GM18519 (cell line): Measurements from ENCODE around the gene GHR.
"Not testable (repeated sequence)": the region's sequence is repeated elsewhere in the genome, so short reads cannot be mapped to it uniquely, and the experiment has no call there.

Source experiments
- ATAC-seq: cut with Tn5 transposase; IDR thresholded peaks from one replicate; pipeline ENCODE4 v1.9.1; 2021; ENCODE audit warnings: mild to moderate bottlenecking, moderate library complexity; ENCODE audit not compliant: unreplicated experiment, low FRiP score

GHR gene

GRCh38 chr5:42677156-42677842 lies 254.1 kb downstream of the GHR start:
- no peak for ATAC-seq

GRCh38 chr5:42680046-42680445 lies 256.8 kb downstream of the GHR start:
- no peak for ATAC-seq

GRCh38 chr5:42685078-42685477 lies 261.8 kb downstream of the GHR start:
- not testable (repeated sequence) for ATAC-seq

DNA sequence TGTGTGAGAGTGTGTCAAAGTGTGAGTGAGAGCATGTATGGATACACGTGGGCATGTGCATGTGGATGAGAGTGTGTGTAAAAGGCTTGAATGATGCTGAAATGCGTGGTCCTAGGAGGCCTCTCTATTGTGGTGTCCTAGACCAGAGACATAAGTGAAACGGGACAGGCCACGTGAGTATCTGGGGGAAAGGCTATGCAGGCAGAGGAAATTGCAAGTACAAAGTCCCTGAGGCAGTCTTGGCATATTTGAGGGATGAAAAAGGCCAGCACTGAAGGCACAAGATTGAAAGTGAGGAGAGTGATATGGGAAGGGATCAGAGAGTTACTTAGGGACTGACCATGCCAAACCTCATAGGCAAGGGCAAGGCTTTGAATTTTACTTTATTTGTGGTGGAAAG lies 266.2 kb downstream of the GHR start:
- no peak for ATAC-seq

- no peak for ATAC-seq
Observed at GRCh38 chr5:42691413-42691937, 268.2 kb downstream of the GHR start.

- ATAC-seq = no peak
Observed at GRCh38 chr5:42701351-42702059, 278.3 kb downstream of the GHR start.

DNA sequence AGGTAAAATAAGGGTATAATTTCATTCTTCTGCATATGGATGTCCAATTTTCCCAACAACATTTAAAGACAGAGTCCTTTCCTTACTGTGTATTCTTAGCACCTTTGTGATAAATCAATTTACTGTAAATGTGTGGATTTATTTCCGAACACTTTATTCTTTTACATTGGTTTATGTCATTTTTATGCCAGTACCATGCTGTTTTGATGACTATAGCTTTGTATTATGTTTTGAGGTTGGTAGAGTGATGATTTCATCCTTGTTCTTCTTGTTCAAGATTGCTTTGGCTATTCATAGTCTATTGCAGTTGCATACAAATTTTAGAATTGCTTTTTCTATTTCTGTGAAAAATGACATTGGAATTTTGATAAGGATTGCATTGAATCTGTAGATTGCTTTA lies 280.0 kb downstream of the GHR start:
- no peak for ATAC-seq

DNA sequence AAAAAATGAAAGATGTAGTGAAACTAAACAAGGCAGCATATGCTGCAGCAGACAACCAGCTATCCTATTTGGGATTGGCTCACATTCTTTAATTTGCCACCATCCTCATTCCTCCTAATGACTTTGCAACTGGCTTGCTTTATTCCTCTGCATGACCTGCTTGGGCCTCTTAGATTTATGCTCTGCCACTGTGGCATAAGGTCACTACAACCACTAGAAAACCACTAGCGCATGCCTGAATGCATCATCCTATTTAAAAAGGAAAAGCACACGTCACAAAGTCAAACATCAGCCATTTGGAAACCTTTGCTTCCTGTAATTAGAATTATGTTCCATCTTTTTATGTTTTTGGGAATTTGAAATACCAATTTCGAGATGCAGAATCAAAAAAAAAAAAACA lies 292.5 kb downstream of the GHR start:
- ATAC-seq = no peak

- ATAC-seq = peak; percentile 91
Observed at GRCh38 chr5:42718591-42718990, 295.4 kb downstream of the GHR start.

GRCh38 chr5:42719034-42719433 lies 295.8 kb downstream of the GHR start:
- no peak for ATAC-seq

DNA sequence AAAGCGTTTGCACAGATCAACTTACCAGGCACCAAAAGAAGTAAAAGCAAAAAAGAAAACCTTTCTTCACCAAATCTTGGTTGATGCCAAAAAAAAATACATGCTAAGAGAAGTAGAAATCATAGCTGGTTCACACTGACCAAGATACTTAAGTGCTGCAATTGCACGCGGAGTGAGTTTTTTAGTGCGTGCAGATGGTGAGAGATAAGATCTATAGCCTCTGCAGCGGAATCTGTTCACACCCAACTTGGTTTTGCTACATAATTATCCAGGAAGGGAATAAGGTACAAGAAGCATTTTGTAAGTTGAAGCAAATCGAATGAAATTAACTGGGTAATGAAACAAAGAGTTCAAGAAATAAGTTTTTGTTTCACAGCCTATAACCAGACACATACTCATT lies 297.0 kb downstream of the GHR start:
- peak; percentile 24 for ATAC-seq

DNA sequence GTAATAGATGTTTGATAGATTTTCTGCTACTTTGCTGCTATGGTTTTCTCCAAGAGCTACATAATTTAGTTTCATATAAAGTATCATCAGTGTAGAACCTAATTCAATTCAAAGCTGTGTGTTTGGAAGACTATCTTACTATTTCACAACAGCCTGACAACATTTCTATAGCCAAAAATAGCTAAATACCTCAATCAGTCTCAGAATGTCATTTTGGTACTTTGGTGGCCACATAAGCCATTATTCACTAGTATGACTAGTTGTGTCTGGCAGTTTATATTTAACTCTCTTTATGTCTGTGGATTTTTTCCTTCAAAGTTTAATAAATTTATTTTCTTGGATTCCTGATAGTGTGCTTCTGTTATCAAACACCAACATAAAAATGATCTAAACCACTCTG lies 298.2 kb downstream of the GHR start:
- no peak for ATAC-seq

DNA sequence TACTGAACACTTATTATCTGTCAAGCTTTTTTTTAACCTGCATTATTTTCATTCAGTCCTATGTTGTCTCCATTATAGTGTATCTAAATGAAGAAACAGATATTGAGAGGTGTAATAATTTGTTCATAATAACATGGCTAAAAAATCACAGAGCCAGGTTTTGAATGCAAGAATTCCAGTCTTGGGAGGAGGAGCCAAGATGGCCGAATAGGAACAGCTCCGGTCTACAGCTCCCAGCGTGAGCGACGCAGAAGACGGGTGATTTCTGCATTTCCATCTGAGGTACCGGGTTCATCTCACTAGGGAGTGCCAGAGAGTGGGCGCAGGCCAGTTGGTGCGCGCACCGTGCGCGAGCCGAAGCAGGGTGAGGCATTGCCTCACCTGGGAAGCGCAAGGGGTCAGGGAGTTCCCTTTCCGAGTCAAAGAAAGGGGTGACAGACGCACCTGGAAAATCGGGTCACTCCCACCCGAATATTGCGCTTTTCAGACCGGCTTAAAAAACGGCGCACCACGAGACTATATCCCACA lies 311.4 kb downstream of the GHR start:
- not testable (repeated sequence) for ATAC-seq

DNA sequence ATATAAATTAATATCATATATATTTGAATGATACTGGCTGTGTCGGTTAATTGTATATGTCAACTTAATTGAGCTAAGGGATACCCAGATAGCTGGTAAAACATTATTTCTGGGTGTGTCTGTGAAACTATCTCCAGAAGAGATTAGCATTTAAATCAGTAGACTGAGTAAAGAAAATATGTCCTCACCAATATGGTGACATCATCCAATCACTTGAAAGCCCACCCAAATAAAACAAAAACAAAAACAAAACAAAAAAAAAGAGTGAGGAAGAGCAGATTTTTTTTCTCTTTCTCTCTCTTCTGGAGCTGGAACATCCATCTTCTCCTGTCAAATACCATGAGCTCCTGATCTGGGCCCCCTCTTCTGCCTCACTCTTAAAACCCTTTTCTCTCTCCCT lies 317.7 kb downstream of the GHR start:
- ATAC-seq = no peak

- no peak for ATAC-seq
Observed at GRCh38 chr5:42745426-42745825, 322.2 kb downstream of the GHR start.

DNA sequence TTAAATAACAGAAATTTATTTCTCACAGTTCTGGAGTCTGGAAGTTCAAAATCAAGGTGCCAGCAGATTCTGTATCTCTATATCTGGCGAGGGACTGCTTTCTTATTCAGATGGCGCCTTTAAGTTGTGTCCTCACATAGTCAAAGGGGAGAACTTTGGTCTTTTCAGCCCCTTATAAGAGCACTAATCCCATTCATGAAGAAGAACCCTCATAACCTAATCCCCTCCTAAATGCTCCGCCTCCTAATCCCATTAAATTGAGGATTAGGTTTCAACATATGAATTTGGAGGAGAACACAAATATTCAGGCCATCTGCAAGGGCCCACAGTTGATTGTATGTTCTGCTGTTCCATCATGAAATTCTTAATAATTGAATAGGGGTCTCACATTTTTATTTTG lies 322.6 kb downstream of the GHR start:
- no peak for ATAC-seq

DNA sequence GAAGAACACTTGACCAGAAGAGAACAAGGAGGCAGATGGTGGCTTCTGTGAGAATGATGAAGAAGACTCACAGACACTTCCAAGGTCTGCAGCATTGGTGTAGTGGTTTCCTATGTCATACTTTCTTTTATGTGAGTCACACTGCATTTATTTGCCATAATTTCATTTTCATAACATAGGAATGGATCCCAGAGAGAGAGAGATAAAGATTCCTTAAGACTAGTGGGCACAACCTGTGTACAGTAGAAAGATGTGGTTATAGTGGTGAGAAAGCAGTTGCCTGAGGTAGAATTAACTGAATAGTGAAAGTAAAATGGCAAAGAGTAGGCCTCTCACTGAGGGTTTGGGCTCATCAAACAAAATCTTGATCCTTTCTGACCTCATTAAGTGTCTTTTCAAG lies 325.8 kb downstream of the GHR start:
- peak; percentile 65 for ATAC-seq

- no peak for ATAC-seq
Observed at GRCh38 chr5:42750507-42750906, 327.3 kb downstream of the GHR start.

DNA sequence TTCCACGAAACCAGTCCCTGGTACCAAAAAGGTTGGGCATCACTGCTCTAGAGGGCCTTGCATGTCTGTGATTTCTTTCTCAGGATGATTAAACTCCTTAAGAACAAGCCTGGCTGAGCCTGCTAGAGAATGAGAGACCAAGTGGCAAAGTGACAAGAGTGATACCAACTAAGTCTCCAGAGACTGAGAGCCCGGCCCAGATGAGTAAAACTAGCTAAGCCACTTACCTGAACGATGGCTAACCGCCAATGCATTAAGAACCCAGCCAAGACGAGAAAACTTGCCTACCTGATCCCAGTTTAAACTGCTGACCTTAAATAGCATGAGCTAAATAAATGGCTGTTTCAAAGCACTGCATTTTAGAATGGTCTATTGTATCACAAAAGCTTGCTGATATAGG lies 327.8 kb downstream of the GHR start:
- no peak for ATAC-seq

GRCh38 chr5:42753099-42753498 lies 329.9 kb downstream of the GHR start:
- no peak for ATAC-seq
